Spinal cord (tissue), 10 donors: Measurements from ENCODE around the gene NCOR2. TPM values are rescaled to one million over a fixed set of nuclear protein-coding genes. Genes with fewer than 3 reads are reported as not detected.
A peak's percentile ranks its signal among the peaks of the same experiment; 100 is the strongest.

Experiments
- DNase-seq, 6 donors: peaks; one replicate each; pipeline versions ENCODE4 v3.0.0 to v3.0.0-alpha.2; 2013 to 2015; ENCODE audit warnings: low spot score in 6 of 6, low read depth in 4 of 6
- H3K27ac ChIP-seq: one replicate; pipeline ENCODE4 v1.5.1; 2013; ENCODE audit warnings: low read depth, low read length, control low read depth
- H3K27me3 ChIP-seq: one replicate; pipeline ENCODE4 v1.6.1; 2013; ENCODE audit warnings: low read length; ENCODE audit not compliant: control insufficient read depth, insufficient read depth
- H3K36me3 ChIP-seq: one replicate; pipeline ENCODE4 v1.6.1; 2013; ENCODE audit warnings: low read length; ENCODE audit not compliant: control insufficient read depth, insufficient read depth
- H3K4me1 ChIP-seq: one replicate; pipeline ENCODE4 v1.6.1; 2013; ENCODE audit warnings: low read length; ENCODE audit not compliant: control insufficient read depth, insufficient read depth
- H3K4me3 ChIP-seq: one replicate; pipeline ENCODE4 v1.5.1; 2013; ENCODE audit warnings: low read depth, low read length, control low read depth
- H3K9me3 ChIP-seq: one replicate; pipeline ENCODE4 v1.6.1; 2013; ENCODE audit warnings: low read length; ENCODE audit not compliant: control insufficient read depth, insufficient read depth
- WGBS: methylation state at CpG from one replicate; pipeline ENCODE4 v1.1.5; 2013; ENCODE audit warnings: missing lambda C conversion rate; ENCODE audit not compliant: insufficient coverage; 5-methylcytosine and 5-hydroxymethylcytosine counted together
- polyA plus RNA-seq, 2 donors: library from polyadenylated mRNA; unstranded; fragments of 120-200 nt; gene quantifications; one replicate each; pipeline ENCODE4 v1.2.1, GENCODE V29; 2013; ENCODE audit not compliant: insufficient read length in 2 of 2
- total RNA-seq, 2 donors: library from RNA; depleted of rRNA in 1 of 2; stranded (reverse); fragments of 120-200 nt in 1 of 2; fragments of >200 nt in 1 of 2; gene quantifications; one replicate each; pipeline versions ENCODE4 v1.2.3 to v1.2.4, GENCODE V29; 2013 to 2014
- donor health status: healthy.

NCOR2 gene
- total and polyA plus RNA-seq, 4 donors = 29.4 to 113 (median 67.7) TPM

DNA sequence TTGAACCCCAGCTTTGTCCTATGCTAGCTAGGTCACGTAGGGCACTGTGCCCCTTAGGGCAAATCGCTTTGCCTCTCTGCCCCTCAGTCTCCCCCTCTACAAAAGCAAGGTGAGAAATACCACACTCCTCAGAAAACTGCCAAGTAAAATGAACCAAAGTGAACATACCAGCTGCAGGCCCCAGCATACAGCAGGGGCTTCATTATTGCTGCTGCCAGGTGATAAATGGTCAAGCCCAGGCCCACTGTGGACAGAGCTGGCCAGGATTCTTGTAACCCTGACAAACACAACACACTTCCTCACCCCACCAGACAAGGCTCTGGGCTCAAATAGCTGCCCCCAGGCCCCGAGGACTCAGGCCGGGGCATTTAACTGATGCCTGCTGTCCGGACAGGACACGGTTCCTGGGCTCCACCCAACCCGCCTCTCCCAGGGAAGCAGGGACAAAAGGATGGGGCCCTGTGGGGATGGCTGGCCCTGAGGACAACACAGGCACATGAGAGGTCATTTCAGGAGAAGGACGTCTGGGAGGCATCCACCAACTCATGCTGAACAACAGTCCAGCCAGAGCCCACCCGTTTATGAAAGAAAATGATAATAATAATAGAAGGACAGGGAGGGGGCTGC, 36.7 kb downstream of the NCOR2 start:
- Histone ChIP-seq H3K9me3 (no peaks in the 10 kb centered on the region), H3K4me1 (peaks cover 58% of the 10 kb centered on the region), H3K4me3 (no peak overlapping the region), H3K27me3 (no peaks in the 10 kb centered on the region), H3K36me3 (peaks cover 38% of the 10 kb centered on the region), H3K27ac (no peak overlapping the region)
- 77% methylated on average over 8 of the region's 9 CpGs for WGBS
- no peak for DNase-seq

DNA sequence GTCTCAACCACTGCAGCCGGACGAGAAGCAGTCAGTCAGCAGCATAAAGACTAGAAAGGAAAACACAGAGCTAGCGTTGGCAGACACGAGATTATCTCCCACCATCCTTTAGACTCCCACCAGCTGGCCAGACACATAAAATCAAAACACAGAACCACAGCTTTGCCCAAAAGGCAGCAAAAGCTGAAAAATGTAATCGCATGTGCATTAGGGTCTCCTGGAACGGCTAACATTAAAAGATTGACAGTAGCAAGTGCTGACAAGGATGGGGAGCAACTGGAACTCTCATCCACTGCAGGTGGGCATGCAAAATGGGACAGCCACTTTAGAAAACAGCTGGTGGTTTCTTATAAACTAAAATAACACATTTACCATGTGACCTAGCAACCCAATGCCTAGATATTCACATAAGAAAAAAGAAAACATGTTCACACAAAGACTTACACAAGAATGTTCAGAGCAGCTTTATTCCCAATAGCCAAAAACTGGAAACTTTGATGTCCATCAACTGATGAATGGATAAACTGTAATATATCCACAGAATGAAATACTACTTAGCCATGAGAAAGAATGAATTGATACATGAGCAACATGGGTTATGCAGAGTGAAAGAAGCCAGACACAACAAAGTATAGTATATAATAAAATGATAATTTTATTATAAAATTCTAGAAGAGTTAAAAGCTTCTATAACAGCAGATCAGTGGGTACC, 37.7 kb downstream of the NCOR2 start:
- no peak for DNase-seq
- WGBS = 94% methylated on average over 3 of the region's 6 CpGs

DNA sequence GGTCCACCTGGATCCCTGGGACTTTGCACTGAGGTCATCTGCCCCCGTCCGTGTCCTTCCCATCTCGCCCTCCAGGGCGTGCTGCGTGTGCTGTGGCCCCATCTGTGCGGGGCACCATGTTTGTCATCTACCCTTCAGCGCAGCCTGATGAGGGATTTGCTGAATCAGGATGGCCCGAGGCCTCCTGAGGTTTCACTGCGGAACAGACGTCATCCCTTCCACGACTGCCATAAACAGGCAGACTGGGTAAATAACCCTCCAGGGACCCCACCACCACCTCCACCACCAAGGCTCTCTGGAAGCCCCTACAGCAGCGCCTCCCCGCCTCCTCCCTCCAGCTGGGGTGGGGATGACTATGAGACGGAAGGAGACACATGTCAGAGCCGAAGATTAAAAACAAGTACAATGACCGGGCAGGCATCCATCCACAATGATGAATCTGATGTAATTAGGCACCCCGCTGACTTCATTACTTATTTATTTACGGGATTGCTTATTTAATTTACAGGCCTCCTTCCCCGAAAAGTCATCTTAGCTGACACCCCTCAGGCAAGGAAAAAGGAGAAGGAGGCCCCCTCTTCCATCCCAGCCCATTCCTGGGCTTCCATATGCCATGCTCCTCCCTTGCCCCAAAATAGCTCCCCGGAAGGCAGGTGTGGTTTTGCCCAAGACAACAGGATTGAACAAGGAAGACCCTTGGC, 39.4 kb downstream of the NCOR2 start:
- H3K4me1 ChIP-seq = peaks cover 60% of the 10 kb centered on the region
- peaks cover 33% of the 10 kb centered on the region for H3K36me3 ChIP-seq
- DNase-seq = peak in 1 of 6 donors; percentile 85
- WGBS = 43% methylated on average over 13 of the region's 20 CpGs
- no peaks in the 10 kb centered on the region for H3K27me3 ChIP-seq
- no peak overlapping the region for H3K4me3 ChIP-seq
- no peaks in the 10 kb centered on the region for H3K9me3 ChIP-seq
- no peak overlapping the region for H3K27ac ChIP-seq

More for the DNA sequence above, 37.7 kb downstream of the NCOR2 start:
- Histone ChIP-seq H3K4me3 (no peak overlapping the region), H3K9me3 (no peaks in the 10 kb centered on the region), H3K27ac (no peak overlapping the region), H3K4me1 (peaks cover 63% of the 10 kb centered on the region), H3K27me3 (no peaks in the 10 kb centered on the region), H3K36me3 (peaks cover 34% of the 10 kb centered on the region)

DNA sequence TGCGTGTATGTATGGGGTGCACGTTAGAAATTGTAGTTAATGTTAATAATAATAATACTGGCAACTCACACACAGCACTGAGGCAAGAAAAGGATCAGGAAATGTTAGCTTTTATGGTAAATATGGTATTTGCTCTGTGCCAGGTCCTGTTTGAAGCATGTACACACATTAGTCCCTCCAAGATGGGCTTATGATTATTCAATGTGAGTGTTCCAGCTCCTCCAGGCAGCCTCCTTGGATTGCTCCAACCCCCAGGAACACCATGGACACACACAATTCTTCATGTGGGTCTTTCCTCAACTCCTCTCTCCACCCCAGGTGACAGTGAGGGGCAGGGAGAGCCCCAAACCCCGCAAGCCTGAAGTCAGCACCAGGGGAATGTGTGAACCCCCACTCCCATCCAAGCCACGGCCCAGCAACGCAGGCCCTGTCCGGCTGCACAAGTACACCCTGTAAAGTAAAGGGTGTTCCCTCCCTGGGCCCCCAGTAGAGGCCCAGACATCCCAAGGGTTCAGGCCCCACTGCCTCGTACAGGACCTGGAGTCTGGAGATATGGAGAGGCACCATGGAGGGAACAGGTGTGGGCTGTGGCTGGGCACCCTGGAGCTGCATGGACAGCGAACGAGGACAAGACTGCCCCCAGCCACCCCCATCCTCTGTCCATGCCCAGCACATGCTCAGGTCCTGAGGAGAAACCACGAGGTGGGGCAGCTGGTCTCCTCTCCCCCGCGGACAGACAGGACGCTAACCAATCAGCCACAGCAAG, 41.3 kb downstream of the NCOR2 start:
- 90% methylated on average over 8 of the region's 13 CpGs for WGBS
- Histone ChIP-seq H3K27ac (no peak overlapping the region), H3K4me1 (peaks cover 57% of the 10 kb centered on the region), H3K27me3 (no peaks in the 10 kb centered on the region), H3K4me3 (no peak overlapping the region), H3K9me3 (no peaks in the 10 kb centered on the region), H3K36me3 (peaks cover 26% of the 10 kb centered on the region)
- no peak for DNase-seq

DNA sequence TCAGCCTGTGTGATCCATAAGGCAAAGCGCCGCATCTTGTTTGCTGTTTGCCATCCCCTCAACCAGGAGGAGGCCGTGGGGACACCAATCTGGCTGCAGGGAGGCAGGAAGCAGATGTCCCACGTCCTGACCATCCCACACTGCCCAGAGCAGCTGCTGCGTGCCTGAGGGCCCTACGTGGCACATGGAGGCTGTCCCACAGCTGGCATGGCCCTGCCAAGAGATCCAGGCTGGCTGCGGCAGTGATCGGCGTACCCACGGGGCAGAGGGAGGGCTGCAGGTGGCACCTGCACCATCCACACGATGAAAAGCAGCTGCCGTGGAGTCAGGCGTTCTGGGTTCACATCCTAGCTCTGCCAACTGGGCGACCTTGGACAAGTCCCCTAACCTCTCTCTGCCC, 42.0 kb downstream of the NCOR2 start:
- Histone ChIP-seq H3K36me3 (peaks cover 27% of the 10 kb centered on the region), H3K9me3 (no peaks in the 10 kb centered on the region), H3K4me3 (no peak overlapping the region), H3K4me1 (peaks cover 59% of the 10 kb centered on the region), H3K27ac (no peak overlapping the region), H3K27me3 (no peaks in the 10 kb centered on the region)
- whole genome bisulfite sequencing = 43% methylated on average over 12 of the region's 14 CpGs
- DNase-seq = peak in 1 of 6 donors; percentile 74

DNA sequence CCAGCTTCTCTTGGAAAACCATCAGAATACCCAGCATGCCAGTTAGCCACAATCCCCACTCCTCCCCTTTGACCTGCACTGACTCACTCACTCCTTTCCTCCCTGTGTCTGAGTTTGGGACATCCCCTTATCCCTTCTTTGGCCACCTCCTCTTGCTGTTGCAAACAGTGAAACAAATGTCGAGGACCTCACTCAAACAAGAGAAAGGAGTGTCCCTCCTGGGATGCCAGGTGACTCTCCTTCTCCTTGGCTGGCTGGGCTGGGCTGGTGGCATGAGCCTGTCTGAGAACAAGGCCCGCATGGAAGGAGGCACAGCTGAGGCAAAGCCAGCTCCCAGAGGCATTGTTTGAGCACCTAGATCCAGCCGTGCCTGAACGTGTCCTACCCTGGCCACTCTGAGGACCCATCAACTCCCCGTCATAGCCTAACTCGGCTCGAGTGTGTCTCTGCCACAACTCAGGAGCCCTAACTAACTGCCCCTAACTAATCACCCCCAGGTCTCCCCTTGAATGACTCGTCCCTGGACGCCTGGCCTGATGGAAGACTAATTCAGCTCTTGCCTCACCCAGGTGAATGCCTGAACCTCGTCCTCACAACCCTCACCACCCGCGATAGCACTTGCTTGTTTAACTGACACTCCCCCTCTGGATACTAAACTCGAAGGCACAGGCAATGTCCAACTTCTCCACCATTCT, 43.0 kb downstream of the NCOR2 start:
- Histone ChIP-seq H3K36me3 (peaks cover 29% of the 10 kb centered on the region), H3K4me3 (no peak overlapping the region), H3K27ac (no peak overlapping the region), H3K4me1 (peaks cover 70% of the 10 kb centered on the region), H3K9me3 (no peaks in the 10 kb centered on the region), H3K27me3 (no peaks in the 10 kb centered on the region)
- WGBS = 91% methylated on average over 13 of the region's 13 CpGs
- no peak for DNase-seq

DNA sequence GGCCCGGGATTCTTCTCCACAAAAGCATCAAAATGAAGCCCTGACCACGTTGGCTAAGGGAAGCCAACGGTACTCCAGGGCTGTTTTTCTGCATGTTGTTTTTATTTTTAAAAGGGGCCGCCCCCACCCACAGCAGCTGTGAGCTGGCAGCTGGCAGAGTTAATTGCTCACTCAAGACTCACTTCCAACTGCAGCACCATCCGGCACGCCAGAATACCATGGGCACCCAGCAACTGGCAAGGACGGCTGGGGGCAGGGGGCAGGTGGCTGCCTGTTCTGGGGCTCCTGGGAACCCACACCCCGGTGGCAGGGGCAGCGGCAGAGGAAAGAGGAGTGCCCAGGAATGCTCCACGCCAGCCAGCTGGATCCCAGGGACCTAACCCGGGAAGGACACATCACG, 44.3 kb downstream of the NCOR2 start:
- 28% methylated on average over 10 of the region's 12 CpGs for WGBS
- peak overlapping the region; percentile 25 for H3K27ac ChIP-seq
- peak in 2 of 6 donors; percentile 73 to 81 for DNase-seq
- H3K27me3 ChIP-seq = no peaks in the 10 kb centered on the region
- H3K4me3 ChIP-seq = no peak overlapping the region
- H3K36me3 ChIP-seq = peaks cover 27% of the 10 kb centered on the region
- H3K4me1 ChIP-seq = peaks cover 74% of the 10 kb centered on the region
- H3K9me3 ChIP-seq = no peaks in the 10 kb centered on the region

DNA sequence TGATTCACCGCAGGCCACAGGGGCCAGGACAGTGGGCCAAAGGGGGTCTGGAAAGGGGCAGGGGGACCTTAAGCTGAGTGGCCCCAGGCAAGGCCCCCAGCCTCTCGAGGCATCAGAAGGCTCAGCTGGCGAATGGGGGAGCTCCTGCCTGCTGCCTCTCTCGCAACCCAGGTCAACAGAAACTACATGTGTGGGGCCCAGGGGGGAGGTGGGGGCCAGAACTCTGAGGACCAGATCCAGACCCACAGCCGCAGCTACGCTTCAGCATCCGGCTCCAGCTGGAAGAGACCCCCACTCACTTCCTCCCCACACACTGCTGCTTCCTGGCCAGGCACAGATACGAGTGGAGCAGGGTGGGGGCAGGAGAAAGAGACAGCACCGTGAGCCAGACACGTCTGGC, 46.5 kb downstream of the NCOR2 start:
- DNase-seq = no peak
- 63% methylated on average over 4 of the region's 10 CpGs for WGBS
- no peaks in the 10 kb centered on the region for H3K27me3 ChIP-seq
- H3K4me3 ChIP-seq = no peak overlapping the region
- H3K36me3 ChIP-seq = peaks cover 20% of the 10 kb centered on the region
- H3K4me1 ChIP-seq = peaks cover 84% of the 10 kb centered on the region
- H3K9me3 ChIP-seq = no peaks in the 10 kb centered on the region
- H3K27ac ChIP-seq = no peak overlapping the region

DNA sequence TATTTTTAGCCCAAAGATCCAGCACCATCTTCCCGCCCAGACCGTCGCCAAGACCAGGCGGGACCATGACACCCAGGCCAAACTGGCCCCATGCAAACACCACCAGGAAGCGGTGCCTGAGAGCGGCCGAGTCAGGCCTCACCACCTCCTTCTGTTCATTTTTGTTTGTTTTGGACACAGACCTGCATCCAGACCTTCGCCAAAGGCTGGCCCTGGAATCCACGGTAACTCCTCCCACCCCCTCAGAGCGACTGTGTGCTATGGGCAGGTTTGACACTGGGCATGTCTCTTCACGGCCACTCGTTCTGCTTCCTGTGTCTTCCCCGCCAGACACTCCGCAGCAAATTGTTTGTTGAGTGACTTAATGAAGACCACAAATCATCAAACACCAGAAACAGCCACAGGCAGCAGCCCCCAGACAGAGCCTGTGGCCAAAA, 47.1 kb downstream of the NCOR2 start:
- no peak overlapping the region for H3K4me3 ChIP-seq
- WGBS = 47% methylated on average over 11 of the region's 14 CpGs
- H3K36me3 ChIP-seq = peaks cover 21% of the 10 kb centered on the region
- peak overlapping the region; percentile 94 for H3K27ac ChIP-seq
- H3K27me3 ChIP-seq = no peaks in the 10 kb centered on the region
- DNase-seq = no peak
- H3K4me1 ChIP-seq = peaks cover 86% of the 10 kb centered on the region
- H3K9me3 ChIP-seq = no peaks in the 10 kb centered on the region
